Endothelial cell of umbilical vein (primary cell): ENCODE data around the gene TTLL11. TPM values are rescaled to one million over a fixed set of nuclear protein-coding genes. Genes with fewer than 3 reads are reported as not detected.

Source experiments
- BruUV-seq: library from RNA; stranded (reverse); fragments of 400-500 nt; replicated peaks from 2 replicates; lab custom pipeline; 2021; lab: Mats Ljungman, UMichigan
- CTCF ChIA-PET: fragments of 300-600, 350-600 bp; sonication (Branson Sonifier 250); formaldehyde crosslinking; loops from one replicate; lab custom pipeline; 2021; ENCODE audit warnings: antibody characterized with exemption, inconsistent platforms; lab: Charles Lee
- POLR2A ChIA-PET: fragments of 300-600, 350-600 bp; sonication (Branson Sonifier 250); formaldehyde crosslinking; loops from one replicate; lab custom pipeline; 2021; ENCODE audit warnings: antibody characterized with exemption, inconsistent platforms; lab: Charles Lee
- DNase-seq: peaks from one replicate; pipeline ENCODE4 v3.0.0-alpha.2; 2011; ENCODE audit warnings: low read depth, low spot score
- FAIRE-seq: peaks from 2 replicates; lab custom pipeline; 2011; peaks lifted over from hg19 to GRCh38; lab: Jason Lieb, UNC
- H2AFZ ChIP-seq: 2 replicates; pipeline ENCODE4 v1.6.0; 2012; ENCODE audit warnings: low read depth, low read length, control low read depth, inconsistent platforms
- H3K27ac ChIP-seq: 2 replicates; pipeline ENCODE4 v1.5.1; 2011; ENCODE audit warnings: low read depth, mild to moderate bottlenecking, control low read depth, low read length, moderate library complexity; ENCODE audit not compliant: insufficient read depth
- H3K27me3 ChIP-seq, 2 experiments: 2 replicates each; pipeline versions ENCODE4 v1.6.0 to v1.6.1; 2011; ENCODE audit warnings: low read length in 2 of 2, mixed read lengths in 1 of 2; ENCODE audit not compliant: control insufficient read depth in 2 of 2, insufficient read depth in 2 of 2
- H3K36me3 ChIP-seq, 2 experiments: 2 replicates in 1 of 2; 3 replicates in 1 of 2; pipeline ENCODE4 v1.5.1; 2011; ENCODE audit warnings: low read length in 2 of 2, mild to moderate bottlenecking in 1 of 2, moderate library complexity in 1 of 2; ENCODE audit not compliant: control insufficient read depth in 2 of 2, insufficient read depth in 2 of 2; ENCODE audit errors: extremely low read depth in 1 of 2
- H3K4me1 ChIP-seq: 3 replicates; pipeline ENCODE4 v1.5.1; 2011; ENCODE audit warnings: mild to moderate bottlenecking, low read length; ENCODE audit not compliant: control insufficient read depth, insufficient read depth; ENCODE audit errors: extremely low read depth
- H3K4me2 ChIP-seq: 2 replicates; pipeline ENCODE4 v1.6.1; 2011; ENCODE audit warnings: low read length, control low read depth, mixed read lengths; ENCODE audit not compliant: insufficient read depth
- H3K4me3 ChIP-seq, 3 experiments: fragments of 200-600 bp in 1 of 3; sonication (generic), shearing (Covaris generic) in 1 of 3; replicated peaks in 1 of 3; 2 replicates each; pipeline ENCODE4 v1.5.1; 2011 to 2016; ENCODE audit warnings: control low read depth in 3 of 3, low read length in 3 of 3, mild to moderate bottlenecking in 2 of 3, inconsistent platforms in 1 of 3, low read depth in 1 of 3, moderate library complexity in 1 of 3; ENCODE audit not compliant: insufficient read depth in 1 of 3
- H3K79me2 ChIP-seq: 2 replicates; pipeline ENCODE4 v1.6.0; 2012; ENCODE audit warnings: low read length, inconsistent platforms; ENCODE audit not compliant: control insufficient read depth, insufficient read depth
- H3K9ac ChIP-seq: replicated peaks from 2 replicates; pipeline ENCODE3; 2011; ENCODE audit warnings: low read length, control low read depth; ENCODE audit not compliant: insufficient read depth; ENCODE audit errors: extremely low read depth
- H3K9me1 ChIP-seq: replicated peaks from 3 replicates; pipeline ENCODE4 v1.6.0; 2011; ENCODE audit warnings: mild to moderate bottlenecking, low read length; ENCODE audit not compliant: control insufficient read depth, insufficient read depth; ENCODE audit errors: extremely low read depth
- H3K9me3 ChIP-seq: replicated peaks from 2 replicates; pipeline ENCODE4 v1.5.1; 2012; ENCODE audit warnings: low read length, inconsistent platforms; ENCODE audit not compliant: control insufficient read depth, insufficient read depth
- H4K20me1 ChIP-seq: replicated peaks from 2 replicates; pipeline ENCODE3; 2011; ENCODE audit warnings: mild to moderate bottlenecking, low read length; ENCODE audit not compliant: control insufficient read depth, insufficient read depth; ENCODE audit errors: extremely low read depth
- EZH2 ChIP-seq: IDR thresholded peaks from 2 replicates; pipeline ENCODE4 v1.6.1; 2012; ENCODE audit warnings: borderline replicate concordance, low read depth, mild to moderate bottlenecking, moderate library complexity, low read length, inconsistent platforms; ENCODE audit not compliant: severe bottlenecking
- FOS ChIP-seq: IDR thresholded peaks from 2 replicates; pipeline ENCODE4 v1.6.1; 2011; ENCODE audit warnings: mild to moderate bottlenecking, low read length, moderate library complexity, borderline replicate concordance; ENCODE audit not compliant: insufficient read depth
- JUN ChIP-seq: IDR thresholded peaks from 2 replicates; pipeline ENCODE4 v1.6.1; 2011; ENCODE audit warnings: borderline replicate concordance, low read depth; ENCODE audit not compliant: insufficient read length, insufficient read depth
- POLR2A ChIP-seq: IDR thresholded peaks from 2 replicates; pipeline ENCODE4 v1.6.1; 2012; ENCODE audit warnings: low read depth, mild to moderate bottlenecking, control low read depth, low read length
- POLR2AphosphoS5 ChIP-seq: IDR thresholded peaks from 2 replicates; pipeline ENCODE4 v1.6.1; 2012; ENCODE audit warnings: low read depth, mild to moderate bottlenecking, control low read depth, low read length, moderate library complexity; ENCODE audit not compliant: insufficient read depth
- dilution Hi-C: fragments of 300-500 bp; cut with MboI; formaldehyde crosslinking; loops from one replicate; pipeline ENCODE4 v1.15.0; 2019; ENCODE audit warnings: low sequenced_read_pairs; ENCODE audit not compliant: extremely low pct_ligation_motif_present
- intact Hi-C: fragments of 100-400 bp; cut with micrococcal nuclease; formaldehyde crosslinking; loops from one replicate; pipeline ENCODE4 v1.10.0; 2022
- polyA plus RNA-seq, 4 experiments: library from polyadenylated mRNA; depleted of rRNA in 3 of 4; stranded (reverse) in 3 of 4; unstranded in 1 of 4; fragments of >200 nt; gene quantifications; 2 replicates each; pipeline versions ENCODE4 v1.2.1 to v1.2.3, GENCODE V29; 2011 to 2012; ENCODE audit warnings: missing spikeins in 1 of 4
- total RNA-seq: library from RNA; stranded (reverse); gene quantifications from 2 replicates; pipeline ENCODE4 v1.2.3, GENCODE V29; 2021

Gene TTLL11
- total and polyA plus RNA-seq, 2 donors (not counting 3 experiments of a cell fraction or from before 2014, with no cell fraction given) = 4.9 to 5.1 TPM

DNA sequence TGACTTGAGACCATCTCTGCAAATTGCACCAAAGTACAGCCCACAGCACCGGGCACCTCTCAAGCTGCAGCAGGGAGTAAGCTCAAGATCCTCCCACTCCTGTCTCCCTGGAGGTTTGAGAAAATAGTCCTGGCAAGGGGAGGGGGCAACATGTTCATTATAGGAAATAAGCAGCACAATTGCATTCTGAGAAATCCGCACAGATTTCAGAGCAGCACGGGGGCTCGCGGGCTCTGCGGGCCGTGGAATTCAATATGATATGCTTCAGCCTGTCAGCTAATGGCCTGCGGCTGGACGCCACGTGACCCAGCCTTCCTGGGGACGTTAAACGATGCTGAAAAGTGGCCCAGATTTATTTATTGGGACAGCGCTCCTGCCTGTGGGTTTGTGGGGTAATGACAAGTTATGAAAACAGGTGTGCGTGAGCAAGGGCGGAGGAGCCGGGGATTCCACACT lies 285.3 kb downstream of the TTLL11 start:
- DNase-seq (no peak), FAIRE-seq (no peak)
- Histone ChIP-seq H3K9ac (no peak overlapping the region), H4K20me1 (no peaks in the 10 kb centered on the region), H3K27ac (no peak overlapping the region), H3K36me3 (no peaks in the 10 kb centered on the region), H3K4me2 (no peak overlapping the region), H3K9me3 (no peaks in the 10 kb centered on the region), H3K9me1 (no peaks in the 10 kb centered on the region), H3K4me3 (no peak overlapping the region), H2AFZ (no peak overlapping the region), H3K4me1 (no peaks in the 10 kb centered on the region), H3K79me2 (no peaks in the 10 kb centered on the region), H3K27me3 (peaks cover 0 to 4% of the 10 kb centered on the region in 2 experiments)
- TF ChIP-seq POLR2AphosphoS5 (no peak), FOS (no peak), POLR2A (no peak), EZH2 (no peak)
- dilution Hi-C loops = no loop called here
- intact Hi-C loops = no loop called here
- ChIA-PET POLR2A (no interaction called here), CTCF (no interaction called here)
- BruUV-seq = no TSS peak

DNA sequence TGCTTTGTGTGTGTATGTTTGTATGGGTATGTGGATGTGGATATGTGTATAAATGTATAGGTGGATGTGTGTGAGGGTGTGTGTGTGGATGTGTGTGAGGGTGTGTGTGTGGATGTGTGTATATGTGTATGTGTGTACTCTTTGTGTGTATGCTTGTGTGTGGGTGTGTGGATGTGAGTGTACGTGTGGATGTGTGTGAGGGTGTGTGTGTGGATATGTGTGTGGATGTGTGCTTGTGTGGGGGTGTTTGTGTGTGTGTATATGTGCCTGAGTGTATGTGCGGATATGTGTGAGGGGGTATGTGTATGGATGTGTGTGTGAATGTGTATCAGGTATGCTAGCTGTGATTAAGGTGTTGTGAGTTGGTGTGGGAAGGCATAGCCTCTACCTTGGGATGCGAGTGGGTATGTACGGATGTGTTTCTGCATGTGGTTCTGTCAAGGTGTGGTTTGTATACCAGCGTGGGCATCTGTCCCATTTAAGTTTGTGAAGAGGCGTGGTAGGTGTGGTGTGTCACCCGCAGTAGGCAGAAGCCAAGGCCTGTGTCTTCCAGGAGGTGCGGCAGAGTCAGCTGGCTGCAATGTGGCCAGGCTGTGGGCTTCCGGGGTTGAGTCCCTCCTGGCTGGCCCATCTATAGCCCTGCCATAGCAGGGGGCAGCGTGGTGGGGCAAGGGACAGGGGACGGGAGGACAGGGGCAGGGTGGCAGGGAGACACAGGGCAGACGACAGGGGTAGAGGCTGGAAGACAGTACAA lies 285.9 kb downstream of the TTLL11 start:
- H3K4me1 ChIP-seq = no peaks in the 10 kb centered on the region
- no peak overlapping the region for H3K27ac ChIP-seq
- no peaks in the 10 kb centered on the region for H3K9me3 ChIP-seq
- H3K27me3 ChIP-seq = peaks cover 0 to 9% of the 10 kb centered on the region in 2 experiments
- H3K4me3 ChIP-seq = no peak overlapping the region
- BruUV-seq = no TSS peak
- TF ChIP-seq JUN = no peak
- CTCF ChIA-PET = no interaction called here
- no peak overlapping the region for H3K9ac ChIP-seq
- H3K36me3 ChIP-seq = no peaks in the 10 kb centered on the region
- no peaks in the 10 kb centered on the region for H3K9me1 ChIP-seq
- FAIRE-seq (no peak), DNase-seq (no peak)
- intact Hi-C loops = no loop called here
- H2AFZ ChIP-seq = no peak overlapping the region
- dilution Hi-C loops = no loop called here
- H3K79me2 ChIP-seq = no peaks in the 10 kb centered on the region
- POLR2A ChIA-PET = no interaction called here
- H3K4me2 ChIP-seq = no peak overlapping the region
- no peaks in the 10 kb centered on the region for H4K20me1 ChIP-seq
